Measurements from ENCODE around the gene GPR137B. TPM values are rescaled to one million over a fixed set of nuclear protein-coding genes. Genes with fewer than 3 reads are reported as not detected.

GPR137B gene
- total and polyA plus RNA-seq, 8 donors = 9.3 to 37.4 (median 12.7) TPM

DNA sequence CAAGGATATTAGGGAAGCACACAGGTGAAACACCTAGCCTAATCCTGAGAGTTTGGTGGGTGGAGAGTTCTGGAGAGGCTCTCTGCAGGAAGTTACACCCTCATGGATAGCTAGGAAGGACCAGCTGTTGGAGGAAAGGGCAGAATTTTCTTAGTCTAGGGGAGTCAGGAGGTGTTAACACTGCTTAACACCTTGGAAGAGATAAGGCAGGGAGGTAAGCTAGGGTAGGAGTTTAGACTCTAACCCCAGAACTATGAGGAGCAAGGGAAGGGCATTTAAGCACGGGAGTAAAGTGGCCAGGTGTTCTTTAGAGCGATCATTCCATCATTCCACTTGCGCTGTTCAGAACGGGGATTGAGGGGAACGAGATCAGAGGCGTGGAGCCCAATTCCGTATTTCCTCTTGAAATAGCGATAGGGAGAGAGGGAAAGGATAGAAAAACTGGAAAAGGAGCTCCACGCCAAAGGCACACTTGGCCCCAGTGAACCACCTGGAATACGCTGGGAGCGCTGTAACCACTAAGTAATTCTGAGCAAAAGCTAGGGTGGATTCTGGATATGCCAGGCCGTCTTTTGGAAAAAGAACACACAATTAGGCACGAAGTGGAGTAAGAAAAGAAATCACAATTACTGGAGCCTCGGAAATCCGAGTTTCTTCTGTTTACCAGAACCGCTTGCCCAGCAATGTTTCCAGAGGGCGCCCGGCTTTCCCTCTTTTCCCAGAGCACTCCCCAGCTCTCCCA lies 1.5 kb upstream of the GPR137B start:
- TF ChIP-seq, protein P1, sequence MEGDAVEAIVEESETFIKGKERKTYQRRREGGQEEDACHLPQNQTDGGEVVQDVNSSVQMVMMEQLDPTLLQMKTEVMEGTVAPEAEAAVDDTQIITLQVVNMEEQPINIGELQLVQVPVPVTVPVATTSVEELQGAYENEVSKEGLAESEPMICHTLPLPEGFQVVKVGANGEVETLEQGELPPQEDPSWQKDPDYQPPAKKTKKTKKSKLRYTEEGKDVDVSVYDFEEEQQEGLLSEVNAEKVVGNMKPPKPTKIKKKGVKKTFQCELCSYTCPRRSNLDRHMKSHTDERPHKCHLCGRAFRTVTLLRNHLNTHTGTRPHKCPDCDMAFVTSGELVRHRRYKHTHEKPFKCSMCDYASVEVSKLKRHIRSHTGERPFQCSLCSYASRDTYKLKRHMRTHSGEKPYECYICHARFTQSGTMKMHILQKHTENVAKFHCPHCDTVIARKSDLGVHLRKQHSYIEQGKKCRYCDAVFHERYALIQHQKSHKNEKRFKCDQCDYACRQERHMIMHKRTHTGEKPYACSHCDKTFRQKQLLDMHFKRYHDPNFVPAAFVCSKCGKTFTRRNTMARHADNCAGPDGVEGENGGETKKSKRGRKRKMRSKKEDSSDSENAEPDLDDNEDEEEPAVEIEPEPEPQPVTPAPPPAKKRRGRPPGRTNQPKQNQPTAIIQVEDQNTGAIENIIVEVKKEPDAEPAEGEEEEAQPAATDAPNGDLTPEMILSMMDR (IDR thresholded peaks at IDR 0.05) = no peak
- DNase-seq (peak in 2 of 4 donors; percentile 7 to 17), ATAC-seq (no peak)
- H3K27ac ChIP-seq = no peak overlapping the region
- peak overlapping the region in 1 of 2 donors; percentile 70 for H3K4me3 ChIP-seq
- H3K4me1 ChIP-seq = peaks cover 7 to 36% of the 10 kb centered on the region in 2 donors
- intact Hi-C loops (cut with DNase I) = no loop called here
- H3K27me3 ChIP-seq = peaks cover 0 to 59% of the 10 kb centered on the region in 2 donors
- H3K36me3 ChIP-seq = no peaks in the 10 kb centered on the region
- H3K9me3 ChIP-seq = no peaks in the 10 kb centered on the region

DNA sequence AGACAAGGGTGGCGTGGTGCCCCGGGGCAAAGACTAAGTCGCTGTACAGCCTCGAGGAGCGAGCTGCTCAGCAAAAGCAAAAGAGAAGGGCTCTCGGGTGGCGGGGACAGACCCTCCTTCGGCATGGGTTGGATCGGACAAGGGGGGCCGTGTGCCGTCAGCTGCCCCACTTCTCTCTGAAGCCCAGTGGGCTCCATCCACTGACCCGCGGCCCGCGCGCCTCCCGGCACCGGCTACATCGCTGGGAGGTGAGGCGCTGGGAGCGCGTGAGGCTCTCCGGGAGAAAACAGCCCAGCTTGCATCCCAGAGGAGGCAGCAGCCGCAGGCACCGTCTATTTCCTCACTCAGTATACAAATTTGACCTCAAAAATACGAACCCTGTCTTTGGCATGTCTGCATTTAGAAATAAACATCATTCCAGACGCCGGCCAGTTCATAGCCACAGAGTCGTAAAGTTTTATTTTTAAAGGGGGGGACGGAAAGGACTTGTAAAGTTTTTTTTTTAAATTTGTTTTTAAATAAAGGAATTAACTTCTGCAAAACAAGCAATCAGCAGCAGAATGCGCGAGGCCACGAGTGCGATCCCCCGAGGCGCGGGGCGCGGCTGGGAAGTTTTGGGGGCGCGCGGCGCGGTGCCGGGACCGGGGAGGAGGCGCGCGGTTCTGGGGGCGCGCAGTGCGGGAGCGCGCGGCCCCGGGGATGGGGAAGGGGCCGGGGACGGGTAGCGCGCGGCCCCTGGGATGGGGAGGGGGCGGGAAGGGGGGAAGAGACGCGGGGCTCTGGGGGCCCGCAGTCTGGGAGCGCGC lies 689 bp upstream of the GPR137B start:
- Histone ChIP-seq H3K9me3 (no peaks in the 10 kb centered on the region), H3K4me1 (peaks cover 7 to 36% of the 10 kb centered on the region in 2 donors), H3K27ac (no peak overlapping the region), H3K4me3 (peak overlapping the region; percentile 32 to 70), H3K27me3 (peaks cover 0 to 59% of the 10 kb centered on the region in 2 donors), H3K36me3 (no peaks in the 10 kb centered on the region)
- peak; percentile 48 for ATAC-seq
- TF ChIP-seq, protein P1 (IDR thresholded peaks at IDR 0.05) = no peak
- peak in 2 of 4 donors; percentile 47 to 53 for DNase-seq
- intact Hi-C loops (cut with DNase I) = no loop called here

DNA sequence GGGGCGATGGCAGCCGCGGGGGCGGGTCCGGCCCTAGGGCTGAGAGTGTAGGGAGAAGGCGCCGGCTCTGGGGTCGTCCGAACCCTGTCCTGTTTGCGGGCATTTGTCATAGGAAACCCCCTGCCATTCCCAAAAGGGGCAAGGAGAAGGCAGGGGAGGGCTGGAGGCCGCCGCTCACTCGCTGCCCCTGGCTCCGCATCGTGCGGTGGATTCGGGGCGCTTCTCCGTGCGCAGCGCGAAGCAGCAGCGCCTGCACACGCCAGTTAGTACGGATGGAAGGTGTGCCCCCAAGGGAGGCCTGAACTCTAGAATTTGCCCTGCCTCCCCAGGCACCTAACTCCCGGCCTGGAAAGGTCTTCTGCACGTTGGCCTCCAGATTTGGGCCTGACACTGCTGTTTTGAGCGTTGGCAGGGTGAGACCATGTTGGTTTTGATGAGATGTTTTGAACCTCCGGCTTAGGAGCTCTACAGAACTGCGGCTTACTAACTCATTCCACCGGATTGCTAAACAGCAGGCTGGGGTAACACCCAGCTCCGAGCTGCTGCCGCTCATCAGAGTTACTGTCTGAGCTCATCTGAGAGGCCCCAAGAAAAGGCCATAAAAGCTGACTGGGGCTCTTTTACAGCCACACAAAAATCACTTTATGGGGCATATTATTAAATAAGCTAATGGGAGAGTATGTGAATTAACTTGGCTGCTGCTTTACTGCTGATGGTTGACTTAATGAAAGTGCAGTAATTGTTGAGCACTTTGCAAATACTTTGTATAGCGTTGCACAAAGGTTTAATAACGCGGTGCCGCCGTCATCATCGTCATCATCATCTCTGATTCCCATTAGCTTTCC lies 987 bp downstream of the GPR137B start:
- intact Hi-C loops (cut with DNase I) = no loop called here
- H3K27me3 ChIP-seq = peaks cover 0 to 45% of the 10 kb centered on the region in 2 donors
- H3K27ac ChIP-seq = peak overlapping the region; percentile 56 to 77
- H3K9me3 ChIP-seq = no peaks in the 10 kb centered on the region
- H3K4me3 ChIP-seq = peak overlapping the region; percentile 60 to 70
- peaks cover 7 to 45% of the 10 kb centered on the region in 2 donors for H3K4me1 ChIP-seq
- DNase-seq = peak in 2 of 4 donors; percentile 28 to 29
- H3K36me3 ChIP-seq = no peaks in the 10 kb centered on the region
- TF ChIP-seq, protein P1 (IDR thresholded peaks at IDR 0.05) = no peak
- ATAC-seq = peak; percentile 55

DNA sequence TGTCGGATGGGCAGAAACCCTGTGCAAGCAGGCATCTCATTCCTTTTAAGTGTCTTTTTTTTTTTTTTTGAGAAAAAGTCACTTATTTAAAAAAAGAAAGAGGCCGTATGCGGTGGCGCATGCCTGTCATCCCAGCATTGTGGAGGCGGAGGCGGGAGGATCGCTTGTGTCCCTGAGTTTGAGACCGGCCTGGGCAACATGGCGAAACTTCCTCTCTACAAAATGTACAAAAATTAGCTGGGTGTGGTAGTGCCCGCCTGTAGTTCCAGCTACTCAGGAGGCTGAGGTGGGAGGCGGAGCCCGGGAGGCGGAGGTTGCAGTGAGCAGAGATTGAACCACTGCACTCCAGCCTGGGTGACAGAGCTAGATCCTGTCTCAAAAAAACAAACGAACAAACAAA lies 1.7 kb downstream of the GPR137B start:
- intact Hi-C loops (cut with DNase I) = no loop called here

More for the DNA sequence above, 1.7 kb downstream of the GPR137B start:
- TF ChIP-seq, protein P1 (IDR thresholded peaks at IDR 0.05) = no peak
- H3K27ac ChIP-seq = no peak overlapping the region
- peak overlapping the region; percentile 60 to 70 for H3K4me3 ChIP-seq
- DNase-seq = no peak
- no peaks in the 10 kb centered on the region for H3K36me3 ChIP-seq
- ATAC-seq = no peak
- peaks cover 7 to 52% of the 10 kb centered on the region in 2 donors for H3K4me1 ChIP-seq
- H3K9me3 ChIP-seq = no peaks in the 10 kb centered on the region
- peaks cover 0 to 40% of the 10 kb centered on the region in 2 donors for H3K27me3 ChIP-seq

All from left lung (tissue), 10 donors.